SK-N-MC (cell line): Measurements from ENCODE around the gene ACTR2.

Experiments
- EZH2 ChIP-seq: fragments of 200-600 bp; sonication (generic); IDR thresholded peaks from one replicate; pipeline ENCODE4 v1.6.1; 2017; ENCODE audit warnings: antibody characterized with exemption
- POLR2AphosphoS5 ChIP-seq: IDR thresholded peaks from 2 replicates; pipeline ENCODE4 v1.6.1; 2012; ENCODE audit warnings: mild to moderate bottlenecking, low read depth, low read length, borderline replicate concordance

DNA sequence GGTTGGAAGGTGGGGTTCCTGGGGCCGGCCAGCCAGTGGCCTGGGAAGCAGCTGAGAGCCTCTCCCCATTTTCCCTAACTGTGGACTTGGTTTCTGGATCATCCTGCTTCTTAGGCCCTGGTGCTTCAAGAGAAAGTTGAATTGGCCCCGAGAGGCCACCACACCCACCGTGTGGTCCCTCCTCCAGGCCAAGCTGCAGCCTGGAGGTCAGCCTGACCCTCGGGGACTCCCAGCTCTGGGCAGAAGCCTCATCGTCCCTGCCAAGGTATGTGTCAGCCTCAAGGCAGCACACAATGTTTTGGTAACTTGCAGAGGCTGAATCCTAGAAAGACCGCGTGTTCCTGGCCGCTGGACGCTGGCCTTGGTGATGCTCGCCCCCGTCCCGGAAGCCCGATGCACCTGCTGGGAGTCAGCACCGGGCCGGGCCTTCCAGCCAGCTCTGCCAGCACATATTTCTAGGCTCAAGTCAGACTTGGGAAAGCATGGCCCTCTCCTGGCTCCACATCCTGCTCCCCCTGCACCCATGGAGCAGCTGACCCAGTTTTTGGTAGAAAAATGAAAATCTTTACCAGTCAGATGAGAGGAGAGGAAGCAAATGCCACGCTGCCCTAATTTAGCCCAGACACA, 72.6 kb downstream of the ACTR2 start:
- TF ChIP-seq EZH2 (no peak), POLR2AphosphoS5 (no peak)
